Measurements from ENCODE around the gene METTL25B.

DNA sequence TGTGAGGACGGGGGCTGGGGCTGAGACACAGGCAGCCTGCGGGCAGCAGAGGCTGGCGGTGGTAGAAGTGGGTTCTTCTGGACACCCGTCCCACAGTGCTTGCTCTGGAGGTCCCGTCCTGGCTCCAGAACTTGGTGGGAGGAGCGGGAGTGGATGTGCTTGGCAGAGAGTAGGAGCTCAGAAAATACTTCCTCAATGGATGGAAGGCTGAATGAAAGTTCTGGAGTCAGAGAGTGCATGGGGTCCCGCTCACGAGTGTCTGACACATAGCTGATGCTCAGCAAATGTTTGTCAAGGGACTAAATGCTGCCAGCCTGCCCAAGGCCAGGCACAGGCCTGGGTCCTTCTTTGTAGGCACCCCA, 37.6 kb upstream of the METTL25B start:
- TF ChIP-seq CTCF (IDR thresholded peaks at IDR 0.05 in 4 of 5, conservative IDR thresholded peaks at IDR 0.05 in 1 of 5) (no peak), POLR2A (IDR thresholded peaks at IDR 0.05) (no peak)
